Right cardiac atrium (tissue), 5 donors: ENCODE measurements around the gene STEAP4. TPM values are rescaled to one million over a fixed set of nuclear protein-coding genes. Genes with fewer than 3 reads are reported as not detected.
A peak's percentile ranks its signal among the peaks of the same experiment; 100 is the strongest.

Experiments used
- ATAC-seq, 2 donors: fragments of 200-7000 bp; cut with Tn5 transposase; one replicate each; pipeline versions ENCODE4 v1.8.0 to v1.9.1; 2020; ENCODE audit warnings: moderate library complexity in 2 of 2, mild to moderate bottlenecking in 1 of 2
- DNase-seq, 3 donors: peaks; one replicate each; pipeline ENCODE4 v3.0.0-alpha.2; 2020
- H3K27ac ChIP-seq: one replicate; pipeline ENCODE4 v1.5.1; 2013; ENCODE audit warnings: mild to moderate bottlenecking, low read length, control low read depth, moderate library complexity
- H3K27me3 ChIP-seq: one replicate; pipeline ENCODE4 v1.6.1; 2013; ENCODE audit not compliant: control insufficient read depth, insufficient read depth
- H3K4me1 ChIP-seq: one replicate; pipeline ENCODE4 v1.6.1; 2013; ENCODE audit warnings: low read length; ENCODE audit not compliant: control insufficient read depth, insufficient read depth
- H3K4me3 ChIP-seq: one replicate; pipeline ENCODE4 v1.5.1; 2013; ENCODE audit warnings: low read length, control low read depth
- H3K9me3 ChIP-seq: one replicate; pipeline ENCODE4 v1.6.1; 2013; ENCODE audit warnings: low read length; ENCODE audit not compliant: control insufficient read depth
- WGBS: extraction: QIAGEN DNeasy Blood & Tissue Kit; methylation state at CpG from one replicate; pipeline ENCODE4 v1.1.7; 2013; 5-methylcytosine and 5-hydroxymethylcytosine counted together
- intact Hi-C, 4 donors: fragments of 100-400 bp; cut with DNase I; formaldehyde crosslinking; loops; one replicate each; pipeline versions ENCODE4 v1.11.0 to v1.14.0; 2022 to 2023
- polyA plus RNA-seq: library from polyadenylated mRNA; stranded (reverse); fragments of 200-250 nt; gene quantifications from one replicate; pipeline ENCODE4 v1.2.3, GENCODE V29; 2013
- total RNA-seq, 4 donors: library from RNA; stranded (reverse); fragmentation: NEBNext Ultra II Directional; extraction: Animal tissue kit (Norgen Biotek cat#: 25700); gene quantifications; one replicate each; pipeline ENCODE4 v1.2.1, GENCODE V29; 2021
- donor health status: healthy with polysubstance abuse.
- donor health status: DM: no; HTN: yes; CAD: no.
- donor health status: DM: no; HTN: no; CAD: no.
- donor health status: DM: no; HTN: yes; CAD: no; lungs with severe emphysema.
- donor health status: DM: yes; HTN: yes; CAD: no.

Gene STEAP4
- total and polyA plus RNA-seq, 5 donors = 10.6 to 56.1 (median 28.0) TPM

DNA sequence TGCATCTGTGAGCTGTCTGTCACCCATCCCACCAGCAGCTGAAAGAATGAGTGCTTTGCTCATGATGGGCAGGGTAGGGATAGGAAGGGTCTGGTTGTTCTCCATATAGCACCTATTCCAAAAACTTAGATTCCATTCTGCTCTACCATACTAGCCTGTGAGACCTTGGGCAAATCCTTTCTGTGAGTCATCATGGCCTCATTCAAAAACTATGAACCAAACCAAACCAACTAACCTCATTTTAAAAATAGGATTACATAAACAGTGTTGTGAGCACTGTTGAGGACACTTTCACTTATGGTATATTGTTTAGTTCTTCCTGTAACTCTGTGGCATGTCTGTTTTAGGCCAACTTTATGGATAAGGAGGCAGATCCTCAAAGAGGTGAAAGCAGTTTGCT, 30.9 kb upstream of the STEAP4 start:
- Histone ChIP-seq H3K4me1 (no peaks in the 10 kb centered on the region), H3K9me3 (no peaks in the 10 kb centered on the region), H3K27ac (no peak overlapping the region), H3K4me3 (no peak overlapping the region), H3K27me3 (no peaks in the 10 kb centered on the region)
- ATAC-seq = no peak
- intact Hi-C loops = no loop called here
- no peak for DNase-seq

GRCh38 chr7:88331322-88331721, 24.6 kb upstream of the STEAP4 start:
- Histone ChIP-seq H3K4me1 (no peaks in the 10 kb centered on the region), H3K9me3 (no peaks in the 10 kb centered on the region), H3K27me3 (no peaks in the 10 kb centered on the region), H3K27ac (no peak overlapping the region), H3K4me3 (no peak overlapping the region)
- intact Hi-C loops = no loop called here
- DNase-seq (no peak), ATAC-seq (no peak)

- Histone ChIP-seq H3K4me3 (no peak overlapping the region), H3K27me3 (no peaks in the 10 kb centered on the region), H3K27ac (peak overlapping the region; percentile 38), H3K9me3 (no peaks in the 10 kb centered on the region), H3K4me1 (no peaks in the 10 kb centered on the region)
- DNase-seq (peak in 1 of 3 donors; percentile 37), ATAC-seq (no peak)
- WGBS = 78% methylated on average over 10 of the region's 10 CpGs
- intact Hi-C loops = no loop called here
Observed at GRCh38 chr7:88329532-88330463, 23.1 kb upstream of the STEAP4 start.

GRCh38 chr7:88328787-88329186, 22.1 kb upstream of the STEAP4 start:
- Histone ChIP-seq H3K4me3 (no peak overlapping the region), H3K4me1 (no peaks in the 10 kb centered on the region), H3K9me3 (no peaks in the 10 kb centered on the region), H3K27ac (no peak overlapping the region), H3K27me3 (no peaks in the 10 kb centered on the region)
- intact Hi-C loops = no loop called here
- ATAC-seq (no peak), DNase-seq (no peak)

DNA sequence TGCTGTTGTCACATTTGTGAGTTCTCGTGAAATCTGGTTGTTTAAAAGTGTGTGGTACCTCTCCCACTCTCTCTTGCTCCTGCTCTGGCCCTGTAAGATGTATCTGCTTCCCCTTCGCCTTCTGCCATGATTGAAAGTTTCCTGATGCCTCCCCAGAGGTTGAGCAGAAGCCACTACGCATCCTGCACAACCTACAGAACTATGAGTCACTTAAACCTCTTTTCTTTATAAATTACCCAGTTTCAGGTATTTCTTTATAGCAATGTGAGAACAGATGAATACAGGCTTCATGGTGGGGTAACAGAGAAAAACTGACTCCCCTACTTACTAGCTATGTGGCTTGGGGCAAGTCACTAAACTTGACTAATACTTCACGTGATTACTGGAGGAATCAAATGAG, 18.0 kb upstream of the STEAP4 start:
- intact Hi-C loops = no loop called here
- 89% methylated on average over 4 of the region's 4 CpGs for WGBS
- Histone ChIP-seq H3K9me3 (no peaks in the 10 kb centered on the region), H3K27me3 (no peaks in the 10 kb centered on the region), H3K27ac (no peak overlapping the region), H3K4me1 (no peaks in the 10 kb centered on the region), H3K4me3 (no peak overlapping the region)
- DNase-seq (no peak), ATAC-seq (no peak)

DNA sequence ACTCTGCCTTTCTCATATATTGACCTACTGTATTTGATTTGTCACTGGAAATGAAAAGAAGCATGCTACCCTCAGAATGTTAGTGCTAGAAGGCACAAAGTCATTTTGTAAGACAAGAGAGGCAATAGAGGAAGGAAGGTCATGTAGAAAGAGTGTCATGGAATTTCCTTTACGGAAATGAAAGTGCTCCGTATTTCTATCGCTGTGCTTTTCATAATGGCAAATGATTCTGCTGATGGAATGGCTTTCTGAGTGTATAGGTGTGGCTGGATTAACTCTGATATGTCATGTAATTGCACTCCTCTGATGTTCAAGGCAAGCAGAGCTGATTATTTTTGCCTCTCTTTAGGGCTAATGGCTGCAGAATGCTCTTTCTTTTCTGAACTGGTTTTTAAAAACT, 15.5 kb upstream of the STEAP4 start:
- 60% methylated on average over 3 of the region's 3 CpGs for WGBS
- no peak overlapping the region for H3K4me3 ChIP-seq
- intact Hi-C loops = no loop called here
- DNase-seq (no peak), ATAC-seq (peak in 1 of 2 donors; percentile 37)
- no peaks in the 10 kb centered on the region for H3K9me3 ChIP-seq
- H3K27me3 ChIP-seq = no peaks in the 10 kb centered on the region
- no peak overlapping the region for H3K27ac ChIP-seq
- H3K4me1 ChIP-seq = no peaks in the 10 kb centered on the region

DNA sequence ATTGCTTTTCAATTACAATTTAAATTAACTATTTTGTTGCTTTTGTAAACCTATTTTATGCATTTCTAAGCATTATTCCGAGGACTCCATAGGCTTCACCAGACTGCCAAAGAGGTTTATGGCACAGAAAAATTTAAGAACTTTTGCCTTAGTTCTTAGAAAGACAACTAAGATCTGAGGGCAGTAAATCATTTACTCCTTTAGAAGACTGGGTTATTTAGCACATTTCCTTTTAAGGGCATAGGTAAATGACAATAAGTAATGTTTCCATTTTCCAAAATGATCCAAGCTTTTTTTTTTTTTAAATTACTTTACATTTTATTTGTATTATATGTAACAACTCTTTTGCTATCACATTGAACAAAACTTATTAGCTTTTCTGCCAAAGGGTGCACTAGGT, 15.0 kb upstream of the STEAP4 start:
- no peak for DNase-seq
- no peak for ATAC-seq
- Histone ChIP-seq H3K27me3 (no peaks in the 10 kb centered on the region), H3K4me1 (no peaks in the 10 kb centered on the region), H3K9me3 (no peaks in the 10 kb centered on the region), H3K4me3 (no peak overlapping the region), H3K27ac (no peak overlapping the region)
- 90% methylated on average over 1 of the region's 1 CpG for WGBS
- intact Hi-C loops = no loop called here

GRCh38 chr7:88318196-88318595, 11.5 kb upstream of the STEAP4 start:
- Histone ChIP-seq H3K4me3 (no peak overlapping the region), H3K9me3 (no peaks in the 10 kb centered on the region), H3K27ac (no peak overlapping the region), H3K27me3 (no peaks in the 10 kb centered on the region), H3K4me1 (no peaks in the 10 kb centered on the region)
- ATAC-seq = no peak
- WGBS = 79% methylated on average over 2 of the region's 2 CpGs
- intact Hi-C loops = no loop called here
- DNase-seq = no peak

DNA sequence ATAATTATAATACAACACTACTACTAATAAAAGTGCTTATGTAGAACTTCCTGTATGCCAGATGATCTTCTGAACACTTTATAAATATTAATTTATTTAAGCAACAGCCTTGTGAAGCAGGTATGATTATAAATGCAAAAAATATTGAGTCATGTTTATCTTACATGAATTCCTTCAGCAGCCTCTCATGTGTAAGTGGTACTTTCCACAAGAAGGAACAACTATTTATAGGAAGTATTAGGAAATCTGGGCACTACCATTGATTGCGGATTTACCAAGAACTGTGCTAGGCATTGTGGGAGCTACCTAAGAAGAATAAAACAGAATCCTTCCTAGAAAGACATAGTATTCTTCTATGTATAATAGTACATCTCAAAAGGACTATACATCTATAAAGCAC, 10.7 kb upstream of the STEAP4 start:
- ATAC-seq = peak in 1 of 2 donors; percentile 45
- no peak overlapping the region for H3K27ac ChIP-seq
- H3K4me3 ChIP-seq = no peak overlapping the region
- peaks cover 2% of the 10 kb centered on the region for H3K4me1 ChIP-seq
- 75% methylated on average over 1 of the region's 1 CpG for WGBS
- no peak for DNase-seq
- H3K9me3 ChIP-seq = no peaks in the 10 kb centered on the region
- intact Hi-C loops = no loop called here
- no peaks in the 10 kb centered on the region for H3K27me3 ChIP-seq

GRCh38 chr7:88316456-88316855, 9.8 kb upstream of the STEAP4 start:
- WGBS = 96% methylated on average over 1 of the region's 1 CpG
- H3K9me3 ChIP-seq = no peaks in the 10 kb centered on the region
- DNase-seq (no peak), ATAC-seq (no peak)
- intact Hi-C loops = no loop called here
- no peak overlapping the region for H3K4me3 ChIP-seq
- H3K27me3 ChIP-seq = no peaks in the 10 kb centered on the region
- H3K27ac ChIP-seq = no peak overlapping the region
- peaks cover 2% of the 10 kb centered on the region for H3K4me1 ChIP-seq

- no peaks in the 10 kb centered on the region for H3K9me3 ChIP-seq
- intact Hi-C loops = no loop called here
Observed at GRCh38 chr7:88315522-88315921, 8.8 kb upstream of the STEAP4 start.

DNA sequence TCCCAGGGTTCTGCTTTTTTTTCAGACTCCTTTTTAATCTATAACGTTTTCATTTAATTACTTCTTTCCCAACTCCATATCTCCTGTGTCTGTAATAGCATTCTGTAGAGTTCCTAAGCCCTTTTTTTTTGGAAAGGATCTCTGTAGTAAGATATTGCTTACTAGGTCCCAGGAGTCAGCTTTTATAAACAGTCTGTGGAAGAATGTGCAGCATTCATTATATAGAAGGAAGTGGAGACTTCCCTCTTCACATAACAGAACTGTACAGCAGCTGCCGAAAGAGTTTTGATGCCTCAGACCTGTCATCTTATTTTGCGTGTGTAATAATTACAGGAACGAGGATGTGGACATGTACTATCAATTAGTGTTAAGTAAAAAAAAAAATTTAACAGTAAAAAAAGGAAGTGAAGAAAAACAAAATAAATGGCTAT, 7.4 kb upstream of the STEAP4 start:
- no peak overlapping the region for H3K27ac ChIP-seq
- H3K27me3 ChIP-seq = no peaks in the 10 kb centered on the region
- H3K9me3 ChIP-seq = no peaks in the 10 kb centered on the region
- no peak overlapping the region for H3K4me3 ChIP-seq
- ATAC-seq (peak; percentile 56 to 59), DNase-seq (no peak)
- intact Hi-C loops = no loop called here
- peaks cover 2% of the 10 kb centered on the region for H3K4me1 ChIP-seq
- WGBS = 20% methylated on average over 4 of the region's 4 CpGs

More at GRCh38 chr7:88315522-88315921, 8.8 kb upstream of the STEAP4 start:
- Histone ChIP-seq H3K4me3 (no peak overlapping the region), H3K4me1 (peaks cover 2% of the 10 kb centered on the region), H3K27me3 (no peaks in the 10 kb centered on the region), H3K27ac (no peak overlapping the region)
- 75% methylated on average over 2 of the region's 2 CpGs for whole genome bisulfite sequencing
- ATAC-seq = no peak
- no peak for DNase-seq
